ENCODE results near the gene GEMIN8.

GEMIN8 gene

DNA sequence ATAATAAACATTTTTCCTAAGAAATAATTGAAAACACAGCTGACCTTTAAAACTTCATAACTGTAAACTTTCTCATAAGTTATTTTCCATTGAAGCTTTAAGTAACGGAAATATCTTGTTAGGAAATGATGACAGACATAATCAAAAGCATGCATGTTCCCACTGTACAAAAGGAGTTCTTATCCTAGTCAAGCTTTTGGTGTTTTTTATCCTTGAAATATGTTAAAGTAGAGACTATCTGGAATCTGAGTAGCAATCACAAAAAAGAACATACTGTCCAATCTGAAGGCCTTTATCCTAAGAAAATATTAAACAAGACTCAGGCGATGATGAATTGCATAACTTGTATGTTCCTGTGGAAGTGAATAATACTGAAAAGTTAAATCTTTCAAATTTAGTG, 14.4 kb downstream of the GEMIN8 start:
- DNase-seq (ENCODE audit: low spot score): no peak

DNA sequence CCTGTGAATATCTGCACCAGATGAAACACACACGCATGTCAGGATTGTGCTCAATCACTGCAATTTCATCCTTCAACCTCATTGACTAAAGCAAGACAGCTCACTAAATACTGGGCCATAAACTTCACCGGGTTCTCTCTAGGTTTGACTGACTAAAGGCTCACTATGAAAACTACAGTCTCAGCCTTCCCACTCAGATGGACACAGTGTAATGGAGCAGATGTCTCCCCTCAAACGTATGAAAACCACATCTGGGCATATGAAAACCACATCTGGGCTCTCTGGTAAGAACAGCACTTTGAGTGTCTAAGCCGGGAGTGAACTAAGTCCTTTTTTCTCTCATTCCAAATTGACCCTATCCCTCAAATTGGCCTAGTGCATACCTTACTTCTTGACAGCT, 15.2 kb downstream of the GEMIN8 start:
- DNase-seq (ENCODE audit: low spot score): no peak

DNA sequence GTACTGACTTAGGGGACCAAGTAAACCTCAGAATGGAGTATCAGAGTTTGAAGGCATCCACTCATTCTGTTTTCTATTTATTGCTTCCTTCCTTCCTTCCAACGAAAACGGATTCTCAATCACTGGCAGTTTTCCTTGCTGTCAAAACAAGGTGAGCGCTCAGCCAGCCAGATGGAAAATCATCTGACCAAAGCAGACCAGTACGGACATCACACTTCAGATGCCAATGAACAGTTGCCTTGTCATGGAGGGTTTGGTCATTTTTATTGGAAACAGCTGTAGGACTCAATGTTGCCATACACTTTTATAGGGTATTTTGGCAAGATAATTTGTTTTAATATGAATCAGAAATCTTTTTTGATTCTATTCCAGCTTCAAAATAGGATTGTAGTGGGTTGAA, 16.6 kb downstream of the GEMIN8 start:
- no peak for DNase-seq (ENCODE audit: low spot score)

DNA sequence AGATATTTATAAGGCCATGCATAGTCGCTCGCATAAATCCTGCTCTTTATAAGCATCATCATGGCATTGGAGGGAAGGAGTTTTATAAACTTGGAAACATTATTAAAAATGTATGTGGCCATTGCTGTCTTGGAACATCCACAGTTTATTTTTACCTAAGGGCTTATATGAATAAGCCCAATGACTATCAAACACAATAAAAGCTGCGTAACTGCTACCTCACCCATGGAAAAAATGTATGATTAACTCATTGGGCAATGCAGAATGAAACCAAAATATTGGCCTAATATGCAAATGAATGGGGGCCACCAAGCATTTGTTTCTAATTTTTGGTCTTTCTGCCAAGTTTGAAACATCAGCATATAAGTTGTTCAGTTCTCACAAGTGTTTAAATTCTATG, 19.1 kb downstream of the GEMIN8 start:
- no peak for DNase-seq (ENCODE audit: low spot score)

DNA sequence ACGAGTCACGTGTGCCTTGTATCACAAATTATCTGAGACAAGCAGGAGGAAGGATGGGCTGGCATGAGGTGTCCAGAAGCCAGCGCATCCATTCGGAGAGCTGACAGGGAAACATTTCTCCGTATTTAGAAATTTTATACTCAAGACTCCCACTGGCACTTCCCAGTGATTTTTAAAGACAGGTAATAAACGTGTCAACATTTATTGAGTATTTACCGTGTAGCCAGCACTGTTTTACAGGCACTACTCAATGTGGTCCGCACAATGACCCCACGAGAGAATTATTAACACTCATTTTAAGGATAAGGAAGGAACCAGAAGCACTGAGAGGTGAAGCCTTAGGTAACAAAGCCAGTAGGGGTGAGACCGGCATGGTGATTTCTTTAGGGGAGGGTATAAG, 23.2 kb downstream of the GEMIN8 start:
- DNase-seq (ENCODE audit: low spot score): no peak

DNA sequence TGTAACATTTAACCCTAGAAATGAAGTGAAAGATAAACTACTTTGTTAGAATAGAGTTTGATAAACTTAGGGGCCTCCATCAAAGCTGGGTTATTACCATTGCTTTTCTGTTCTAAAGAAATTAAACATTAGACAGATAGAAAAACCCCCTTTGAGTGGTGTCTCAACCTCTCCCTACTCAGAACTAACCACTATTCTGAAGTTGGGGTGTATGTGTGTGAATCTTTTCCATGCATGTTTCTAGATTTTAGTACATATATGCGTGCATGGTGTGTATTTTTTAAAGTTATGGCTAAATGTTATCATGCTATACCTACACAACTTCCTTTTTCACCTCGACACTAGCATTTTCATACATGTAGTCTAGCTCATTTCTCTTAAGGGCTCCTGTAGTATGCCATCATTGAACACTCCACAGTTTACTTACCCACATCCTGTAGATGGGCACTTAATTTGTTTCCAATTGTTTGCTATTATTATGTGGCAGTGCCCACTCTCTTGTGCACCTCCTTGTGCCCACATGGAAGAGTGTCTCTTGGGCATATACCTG, 25.7 kb downstream of the GEMIN8 start:
- no peak for DNase-seq (ENCODE audit: low spot score)

DNA sequence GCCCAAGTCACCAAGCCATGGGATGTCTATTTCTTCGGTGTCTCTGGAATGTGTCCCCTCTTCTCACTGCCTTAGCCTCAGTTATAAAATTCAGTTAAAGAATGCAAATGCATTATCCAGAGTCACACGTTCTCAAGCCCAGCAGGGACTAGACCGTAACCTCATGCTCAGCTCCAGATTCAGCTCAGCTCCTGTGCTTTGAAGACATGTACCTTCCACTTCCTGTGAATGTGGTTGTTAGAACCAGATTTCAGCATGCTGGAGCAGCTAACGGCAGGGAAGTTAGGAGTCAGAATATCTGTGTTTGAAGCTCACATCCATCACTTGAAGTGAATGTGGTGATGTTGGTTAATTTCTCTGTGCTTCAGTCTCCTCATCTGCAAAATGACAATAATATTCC, 26.7 kb downstream of the GEMIN8 start:
- DNase-seq (ENCODE audit: low spot score): no peak

DNA sequence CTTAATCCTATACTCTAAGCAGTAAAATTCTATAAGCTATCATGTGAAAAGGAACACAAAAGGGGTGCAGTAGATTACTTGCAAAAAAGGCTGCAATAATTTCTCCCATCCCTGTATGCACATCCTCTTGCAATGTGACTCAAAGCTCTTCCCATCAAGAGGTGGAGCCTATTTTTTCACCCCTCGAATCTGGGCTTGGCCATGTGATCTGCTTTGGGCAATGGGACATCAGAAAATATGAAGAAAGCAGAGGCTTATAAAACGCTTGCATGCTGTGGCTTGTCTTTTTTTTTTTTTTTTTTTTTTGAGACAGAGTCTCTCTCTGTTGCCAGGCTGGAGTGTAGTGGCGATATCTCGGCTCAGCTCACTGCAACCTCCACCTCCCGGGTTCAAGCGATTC, 33.0 kb downstream of the GEMIN8 start:
- DNase-seq (ENCODE audit: low spot score): peak; percentile 79

DNA sequence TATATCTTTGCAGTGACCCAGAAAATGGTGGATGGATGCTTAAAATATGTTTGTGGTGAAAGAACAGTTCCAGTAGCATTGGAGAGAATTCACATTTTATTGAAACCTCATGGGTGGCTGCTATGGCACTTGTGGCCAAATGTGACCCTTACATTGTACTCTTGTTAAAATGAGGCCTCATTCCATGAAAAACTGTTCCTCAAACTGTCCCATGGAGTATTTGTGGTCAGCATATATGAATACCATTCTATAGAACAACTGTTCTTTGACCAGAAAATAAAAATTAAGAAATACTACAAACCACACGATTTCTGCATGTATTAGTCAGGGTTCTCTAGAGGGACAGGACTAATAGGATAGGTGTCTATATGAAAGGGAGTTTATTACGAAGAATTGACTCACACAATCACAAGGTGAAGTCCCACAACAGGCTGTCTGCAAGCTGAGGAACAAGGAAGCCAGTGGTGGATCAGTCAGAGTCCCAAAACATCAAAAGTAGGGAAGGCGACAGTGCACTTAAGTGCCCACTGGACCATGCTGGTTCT, 35.1 kb downstream of the GEMIN8 start:
- DNase-seq (ENCODE audit: low spot score): no peak

DNA sequence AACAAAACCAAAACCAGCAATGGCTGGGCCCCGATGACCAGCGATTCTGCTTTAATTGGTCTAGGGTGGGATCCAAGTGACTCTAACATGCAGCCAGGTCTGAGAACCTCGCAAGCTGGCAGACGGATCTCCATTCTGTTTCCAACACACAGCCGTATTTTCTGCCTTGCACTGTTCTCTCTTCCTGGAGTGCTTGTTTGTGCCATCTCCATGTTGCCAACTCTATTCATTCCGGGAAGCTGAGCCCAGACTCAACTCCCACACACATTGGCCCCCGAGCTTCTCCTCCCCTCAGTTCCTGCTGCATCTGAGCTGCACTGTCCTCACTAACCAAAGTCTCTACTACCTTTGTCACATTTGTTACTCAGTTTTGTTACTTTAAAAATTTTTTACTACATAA, 35.6 kb downstream of the GEMIN8 start:
- DNase-seq (ENCODE audit: low spot score): peak; percentile 73

DNA sequence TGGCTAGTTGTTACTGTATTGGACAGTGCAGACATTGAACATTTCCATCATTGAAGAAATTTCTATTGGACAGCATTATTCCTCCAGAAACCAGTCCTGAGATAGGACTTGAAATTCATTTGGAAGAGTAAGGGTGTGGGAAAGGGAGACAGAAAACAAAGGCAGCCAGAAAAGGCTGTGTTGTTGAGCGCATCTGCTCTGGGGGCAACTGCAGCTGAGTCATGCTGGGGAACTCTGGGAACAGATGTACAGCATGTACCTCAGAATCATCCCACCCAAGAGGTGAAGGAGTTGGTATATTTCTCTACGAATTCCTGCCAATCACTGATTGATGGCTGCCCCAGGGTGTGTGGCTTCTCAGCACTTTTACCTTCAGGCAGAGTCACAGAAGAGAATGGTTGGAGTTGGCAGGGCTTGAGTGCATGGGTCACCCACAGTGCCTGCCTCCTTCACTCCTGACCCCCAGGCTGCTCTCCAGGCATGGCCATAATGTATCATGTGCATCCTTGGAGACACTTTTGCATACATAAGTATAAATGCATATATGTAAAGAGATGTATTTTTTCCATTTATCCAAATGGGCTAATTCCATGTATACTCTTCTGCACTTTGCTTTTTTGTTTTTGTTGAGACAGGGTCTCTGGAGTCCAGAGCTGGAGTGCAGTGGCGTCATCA, 39.4 kb downstream of the GEMIN8 start:
- no peak for DNase-seq (ENCODE audit: low spot score)

DNA sequence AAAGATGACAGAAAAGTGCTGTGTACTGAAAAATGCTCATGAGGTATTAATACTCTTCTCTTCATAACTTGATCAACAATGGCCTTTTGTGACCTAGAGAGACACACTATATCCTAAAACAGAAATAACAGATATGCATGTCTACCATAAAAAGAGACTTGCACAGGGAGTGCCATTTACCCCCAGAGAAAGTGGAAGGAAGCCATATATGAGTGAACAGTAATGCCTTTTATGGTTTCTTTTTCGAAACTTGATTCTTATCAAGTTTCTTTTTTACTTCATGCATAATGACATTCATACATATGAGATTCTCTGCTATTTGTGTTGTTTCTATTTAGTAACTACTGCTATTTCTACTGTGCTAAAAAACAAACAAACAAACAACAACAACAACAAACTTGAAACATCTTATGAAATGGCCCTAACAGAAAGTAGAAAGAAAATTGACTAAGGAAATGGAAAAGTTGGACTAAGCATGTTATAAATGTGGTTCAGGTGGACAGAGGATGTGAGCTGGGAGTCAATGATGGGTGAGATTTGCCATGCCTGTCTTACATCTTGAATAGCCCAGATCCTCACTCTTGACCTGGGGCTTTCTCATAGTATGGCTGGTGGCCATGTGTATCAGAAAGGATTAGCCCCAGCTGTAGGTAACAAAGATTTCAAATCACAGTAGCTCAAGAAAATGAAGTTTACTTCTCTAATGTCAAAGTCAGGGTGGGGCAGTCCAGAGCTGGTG, 43.8 kb downstream of the GEMIN8 start:
- DNase-seq (ENCODE audit: low spot score): no peak

DNA sequence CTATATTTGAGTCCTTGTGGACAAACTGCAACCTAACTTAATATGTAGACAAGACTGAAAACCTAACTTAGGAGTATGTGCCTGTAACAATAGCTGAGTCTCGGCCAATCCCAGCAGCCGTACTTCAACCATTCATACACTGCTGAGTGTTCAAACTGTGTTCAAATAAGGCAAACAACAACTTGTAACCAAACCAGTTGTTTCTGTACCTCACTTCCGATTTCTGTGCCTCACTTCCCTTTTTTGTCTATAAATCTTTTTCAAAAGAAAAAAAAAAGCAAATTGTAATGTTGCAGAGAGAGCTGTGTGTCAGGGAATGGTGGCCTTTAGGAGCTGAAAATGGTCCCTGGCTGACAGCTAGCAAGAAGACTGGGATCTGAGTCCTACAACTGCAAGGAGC, 46.0 kb downstream of the GEMIN8 start:
- no peak for DNase-seq (ENCODE audit: low spot score)

DNA sequence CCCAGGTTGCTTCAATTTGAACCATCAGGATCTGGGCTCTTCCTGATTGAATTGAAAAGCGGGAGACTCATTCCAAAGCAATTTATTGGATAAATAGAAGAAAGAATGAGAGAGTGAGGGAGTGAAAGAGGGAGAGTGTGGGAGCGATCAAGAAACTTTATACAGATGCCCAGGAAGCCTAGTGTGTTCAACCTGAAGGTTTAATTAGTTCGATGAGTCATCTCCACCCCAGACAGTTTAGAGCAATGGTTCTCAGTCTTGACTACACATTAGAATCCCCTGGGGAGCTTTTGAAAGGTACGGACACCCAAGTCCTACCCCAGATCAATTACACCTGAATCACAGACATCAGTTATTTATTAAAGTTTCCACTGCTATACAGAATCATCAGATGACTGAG, 61.5 kb downstream of the GEMIN8 start:
- DNase-seq (ENCODE audit: low spot score): no peak

DNA sequence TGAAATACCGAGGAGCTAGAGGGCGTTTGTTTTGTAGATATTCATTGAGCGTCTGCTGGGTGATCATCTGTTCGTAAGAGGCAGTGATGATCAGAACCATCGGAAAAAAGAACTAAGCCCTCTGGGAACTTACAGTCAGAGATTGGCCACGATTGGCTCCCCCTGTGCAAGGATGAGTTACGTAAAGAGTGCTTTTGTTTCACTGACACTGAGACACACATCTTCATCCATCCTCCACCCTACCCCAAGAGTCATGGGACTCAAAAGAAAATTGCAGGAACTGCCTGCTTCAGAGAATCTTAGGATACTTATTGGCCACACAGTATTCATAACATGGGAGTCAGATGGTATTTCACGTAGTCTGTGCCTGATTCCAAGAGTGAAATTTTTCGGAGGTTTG, 62.1 kb downstream of the GEMIN8 start:
- DNase-seq (ENCODE audit: low spot score): no peak

DNA sequence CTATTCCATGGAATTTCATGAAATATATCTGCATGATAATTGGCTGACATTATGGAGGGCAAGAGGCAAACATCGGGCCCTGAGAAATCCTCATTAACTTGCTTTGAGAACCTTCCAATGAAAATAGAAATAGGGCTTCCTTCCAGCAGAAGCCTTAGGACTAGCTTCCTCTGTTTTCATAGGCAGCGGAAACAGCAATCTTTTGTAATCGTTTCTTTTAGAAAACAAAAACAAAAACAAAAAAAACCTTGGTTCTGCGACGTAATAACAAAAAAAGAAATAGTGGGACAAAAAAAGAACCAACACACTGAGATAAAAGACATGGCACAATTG, 62.9 kb downstream of the GEMIN8 start:
- no peak for DNase-seq (ENCODE audit: low spot score)

DNA sequence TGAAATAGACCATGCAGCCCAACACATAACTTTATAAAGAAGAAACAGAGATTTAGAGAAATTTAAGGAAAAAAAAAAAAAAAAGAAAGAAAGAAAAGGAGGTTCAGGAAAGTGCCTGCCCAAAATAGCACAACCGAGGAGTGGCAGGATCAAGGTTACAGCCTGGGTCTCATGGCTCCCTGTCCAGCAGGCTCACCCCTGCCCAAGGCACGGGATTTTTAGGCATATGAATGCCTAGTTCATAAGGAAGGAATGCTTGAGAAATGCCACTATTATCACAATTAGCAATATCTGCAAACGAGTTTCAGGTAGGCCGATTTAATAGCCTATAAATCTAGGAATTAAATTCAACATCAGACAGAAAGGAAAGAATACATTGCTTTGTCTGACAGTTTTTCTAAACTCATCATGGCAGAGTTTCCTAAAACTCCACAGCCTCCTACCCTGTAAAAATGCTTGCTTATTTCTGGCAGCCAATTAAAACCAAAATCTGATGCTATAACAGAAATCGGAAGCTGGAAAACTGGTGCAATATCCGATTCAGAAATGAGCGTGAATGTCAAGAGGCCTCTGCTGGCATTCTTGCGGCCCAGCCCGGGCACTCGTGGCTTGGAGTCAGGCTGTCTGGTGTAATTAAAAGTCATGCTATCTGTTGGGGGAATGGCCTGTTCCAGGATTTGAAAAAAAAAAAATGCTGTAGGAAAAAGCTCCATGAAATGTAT, 63.5 kb downstream of the GEMIN8 start:
- no peak for DNase-seq (ENCODE audit: low spot score)

DNA sequence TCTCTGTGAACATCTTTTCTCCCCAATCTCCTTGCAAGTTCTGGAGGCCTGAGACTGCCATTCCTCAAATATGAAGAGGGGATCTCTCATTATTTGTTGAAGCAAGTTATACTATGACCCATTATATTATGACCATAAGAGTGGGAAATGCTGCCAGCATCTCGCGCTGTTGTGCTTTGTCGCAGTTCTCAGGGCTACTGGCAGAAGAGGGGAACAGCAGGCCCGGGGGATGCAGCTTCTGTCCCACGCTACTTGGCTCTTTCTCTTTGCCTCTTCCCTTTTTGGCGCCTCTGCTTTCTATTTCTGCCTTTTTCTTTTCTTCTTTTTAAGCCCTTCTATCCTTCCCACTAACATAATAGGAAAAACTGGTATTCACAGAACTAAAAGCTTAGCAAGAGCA, 64.2 kb downstream of the GEMIN8 start:
- DNase-seq (ENCODE audit: low spot score): peak; percentile 53

DNA sequence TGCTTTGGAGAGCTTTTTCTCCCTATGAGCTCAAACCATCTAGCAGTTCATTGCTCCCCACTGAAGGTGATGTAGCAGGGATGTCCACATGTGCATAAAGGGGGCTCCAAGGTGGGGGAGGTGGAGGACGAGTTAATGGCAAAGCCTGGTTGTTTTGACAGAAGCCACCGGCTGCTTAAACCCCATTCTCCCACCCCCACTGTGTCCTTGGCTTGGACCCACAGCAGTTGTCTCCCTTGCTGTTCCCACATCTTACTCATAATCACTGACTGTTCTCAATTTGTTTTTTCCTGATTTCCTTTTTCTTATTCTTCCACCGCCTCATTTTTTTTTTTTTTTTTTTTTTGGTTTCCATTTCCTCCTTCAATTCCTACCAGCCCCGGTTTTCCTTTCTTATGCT, 72.7 kb downstream of the GEMIN8 start:
- no peak for DNase-seq (ENCODE audit: low spot score)

Data from putamen (tissue), 1 donor.